Measurements from ENCODE around the gene NUP133.
"Not testable (repeated sequence)": the region's sequence is repeated elsewhere in the genome, so short reads cannot be mapped to it uniquely, and the experiment has no call there.

The NUP133 gene

DNA sequence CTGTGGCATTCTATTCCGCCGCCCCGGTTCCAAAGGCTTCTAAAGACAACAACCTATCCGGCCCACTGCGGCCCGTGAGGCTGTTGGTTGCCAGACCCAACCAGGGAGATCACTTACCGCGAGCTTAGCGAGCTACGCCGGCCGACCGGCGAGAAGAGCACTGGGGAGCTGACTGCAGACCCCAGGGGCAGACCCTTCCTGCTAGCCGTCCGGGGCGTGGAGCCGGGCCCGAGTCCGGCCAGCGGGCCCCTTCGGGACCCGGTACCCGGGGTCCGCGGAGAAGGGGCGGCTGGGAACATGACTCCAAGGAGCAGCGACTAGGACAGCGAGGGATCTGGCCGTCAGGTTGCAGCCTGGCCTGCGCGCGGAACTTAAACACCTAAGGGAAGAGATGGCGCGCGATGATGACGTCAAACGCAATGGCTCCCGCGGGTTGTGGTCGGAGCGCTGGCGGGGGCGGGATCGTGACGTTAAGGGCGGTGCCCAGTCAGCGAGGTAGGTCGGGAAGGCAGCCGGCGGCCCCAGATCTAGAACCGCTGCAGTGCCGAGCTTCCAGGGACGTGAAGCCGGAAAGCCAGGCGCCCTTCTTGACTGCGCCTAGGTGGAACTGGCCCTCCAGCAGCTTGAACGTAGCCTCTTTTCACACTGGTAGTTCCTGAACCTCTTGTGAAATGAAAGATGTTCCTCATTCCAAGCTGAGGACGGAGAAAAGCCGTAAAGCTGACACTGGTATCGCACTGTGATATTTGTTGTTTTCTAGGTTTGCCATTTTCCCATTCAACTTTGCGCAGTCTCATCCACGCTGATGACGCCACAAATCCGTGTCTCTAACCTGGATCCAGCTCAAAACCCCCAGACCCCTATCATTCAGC lies at the start of gene NUP133:
Gene NUP133, minus strand, starts transcription at position 391 of the 872 bp plus-strand sequence. Its CDS starts 92 bp downstream, at position 299.
- DNase-seq, result peak; percentile 98

- no peak for DNase-seq
Observed at GRCh38 chr1:229557200-229557850, 49.2 kb upstream of the NUP133 start.

- DNase-seq, result peak; percentile 67
Observed at GRCh38 chr1:229554886-229555621, 46.9 kb upstream of the NUP133 start.

DNA sequence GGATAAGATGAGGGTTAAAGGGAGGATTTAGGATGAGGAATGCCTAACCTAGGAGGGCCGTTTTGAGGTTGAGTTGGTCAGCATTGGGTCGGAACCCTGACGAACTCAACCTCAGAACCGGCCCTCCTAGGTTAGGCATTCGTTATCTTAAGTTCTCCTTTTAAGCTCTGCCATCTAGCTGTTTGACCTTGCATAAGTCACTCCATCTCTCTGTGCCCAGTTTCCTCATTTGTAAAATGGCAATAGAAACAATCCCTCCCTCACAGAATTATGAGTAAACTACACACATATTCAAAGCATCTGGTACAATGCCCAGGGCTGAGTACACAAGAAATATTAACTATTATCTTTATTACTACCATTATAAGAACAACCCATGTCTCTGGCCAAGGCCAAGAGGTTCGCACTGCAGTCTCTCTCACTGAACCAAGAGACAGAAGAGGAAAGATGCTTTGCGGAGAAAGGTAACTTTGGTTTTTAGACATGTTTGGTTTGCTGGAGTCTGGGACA lies 45.5 kb upstream of the NUP133 start:
- no peak for DNase-seq

DNA sequence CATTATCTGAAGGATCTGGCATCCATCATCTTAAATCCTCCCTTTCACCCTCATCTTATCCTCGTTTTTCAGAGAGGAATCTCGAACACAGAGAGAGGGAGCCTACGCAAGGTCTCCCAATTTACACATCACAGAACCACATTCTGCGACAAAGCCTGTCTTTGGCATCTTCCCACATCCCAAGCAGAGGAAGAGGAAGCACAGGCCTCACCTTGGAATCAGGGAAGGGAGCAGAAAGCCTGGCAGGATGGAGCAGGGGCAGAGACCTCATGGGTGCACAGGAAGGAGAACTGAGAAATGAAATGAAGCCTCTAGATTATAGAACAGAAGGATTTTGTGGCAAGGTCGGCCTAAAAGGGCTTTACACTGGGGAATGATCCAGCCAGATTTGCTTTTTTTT lies 44.6 kb upstream of the NUP133 start:
- DNase-seq, result no peak

- DNase-seq, result no peak
Observed at GRCh38 chr1:229550812-229551567, 42.8 kb upstream of the NUP133 start.

- no peak for DNase-seq
Observed at GRCh38 chr1:229547542-229547941, 39.4 kb upstream of the NUP133 start.

DNA sequence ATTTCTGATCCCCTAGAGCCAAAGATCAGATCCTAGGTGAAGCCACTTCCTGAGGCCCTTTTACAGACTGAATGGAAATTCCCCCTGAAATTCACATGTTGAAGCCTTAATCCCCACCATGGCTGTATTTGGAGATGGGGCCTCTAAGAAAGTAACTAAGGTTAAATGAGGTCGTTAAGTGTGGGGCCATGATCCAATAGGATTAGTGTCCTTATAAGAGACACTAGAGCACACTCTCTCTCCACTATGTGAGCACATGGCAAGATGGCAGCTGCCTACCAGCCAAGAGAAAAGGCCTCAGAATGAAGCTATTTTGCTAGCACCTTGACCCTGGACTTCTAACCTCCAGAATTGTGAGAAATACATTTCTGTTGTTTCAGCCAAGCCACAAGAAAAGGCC lies 36.4 kb upstream of the NUP133 start:
- no peak for DNase-seq

DNA sequence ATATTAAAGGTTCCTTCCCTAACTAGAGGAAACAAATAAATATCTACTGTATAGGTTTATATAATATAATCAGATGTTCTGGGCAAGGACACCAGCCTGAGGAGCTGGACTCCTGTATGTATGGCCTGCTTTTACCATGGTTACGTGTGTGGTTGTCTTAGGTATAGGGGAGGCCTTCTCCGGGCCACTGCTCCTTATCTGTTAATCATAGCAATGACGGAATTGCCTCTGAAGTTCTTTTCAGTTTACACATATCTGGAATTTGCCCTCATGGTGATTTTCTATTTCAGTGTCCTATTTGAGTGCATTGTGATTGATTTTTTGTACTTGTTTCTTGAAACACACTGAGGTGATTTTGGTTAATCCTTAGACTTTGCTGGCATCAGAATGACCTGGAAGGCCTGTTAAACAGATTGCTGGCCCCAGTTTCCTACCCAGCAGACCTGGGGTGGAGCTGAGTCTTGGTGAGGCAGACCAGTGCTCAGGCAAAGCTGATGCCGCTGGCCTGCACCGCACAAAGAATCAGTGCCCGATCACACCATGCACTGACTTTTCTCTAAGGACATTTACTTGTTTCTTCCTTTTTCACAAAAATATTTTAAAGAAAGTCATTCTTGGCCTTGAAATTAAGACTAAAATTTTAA lies 31.8 kb upstream of the NUP133 start:
- no peak for DNase-seq

- DNase-seq, result no peak
Observed at GRCh38 chr1:229538945-229539344, 30.8 kb upstream of the NUP133 start.

GRCh38 chr1:229537894-229538293 lies 29.8 kb upstream of the NUP133 start:
- DNase-seq, result no peak

DNA sequence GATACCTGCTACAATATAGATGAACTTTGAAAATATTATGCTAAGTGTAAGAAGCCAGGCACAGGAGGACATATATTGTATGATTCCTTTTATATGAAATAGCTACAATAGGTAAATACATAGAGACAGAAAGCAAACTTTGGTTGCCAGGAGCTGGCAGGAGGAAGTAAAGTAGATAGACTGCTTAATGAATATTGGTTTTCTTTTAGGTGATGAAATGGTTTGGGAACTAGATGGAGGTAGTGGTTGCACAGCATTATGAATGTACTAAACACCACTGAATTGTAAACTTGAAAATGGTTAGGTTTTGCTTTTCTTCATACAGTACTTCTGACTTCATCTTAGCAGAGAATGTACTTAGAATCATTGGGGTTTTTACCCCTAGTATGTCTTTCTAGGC lies 28.8 kb upstream of the NUP133 start:
- DNase-seq, result no peak

- DNase-seq, result peak; percentile 20
Observed at GRCh38 chr1:229535230-229535629, 27.1 kb upstream of the NUP133 start.

DNA sequence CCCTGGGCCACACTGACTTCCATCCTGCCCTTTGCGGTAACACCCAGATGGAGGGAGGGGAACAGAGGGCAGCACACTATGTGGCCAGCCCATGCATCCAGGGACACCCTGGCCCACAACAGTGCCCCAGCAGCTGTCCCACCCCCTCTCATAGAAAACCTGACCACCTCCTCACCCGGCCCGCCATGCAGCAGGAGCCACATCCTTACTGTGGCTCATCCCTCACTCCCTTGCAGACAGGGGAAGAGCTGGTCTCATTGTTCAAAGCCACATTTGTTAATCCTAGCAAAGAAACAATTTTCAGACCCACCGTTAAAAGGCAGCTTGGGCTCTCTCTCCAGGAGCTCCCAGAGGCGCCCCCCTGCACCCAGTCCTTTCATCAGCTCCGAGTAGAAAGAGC lies 23.2 kb upstream of the NUP133 start:
- no peak for DNase-seq

GRCh38 chr1:229529639-229530038 lies 21.5 kb upstream of the NUP133 start:
- DNase-seq, result no peak

DNA sequence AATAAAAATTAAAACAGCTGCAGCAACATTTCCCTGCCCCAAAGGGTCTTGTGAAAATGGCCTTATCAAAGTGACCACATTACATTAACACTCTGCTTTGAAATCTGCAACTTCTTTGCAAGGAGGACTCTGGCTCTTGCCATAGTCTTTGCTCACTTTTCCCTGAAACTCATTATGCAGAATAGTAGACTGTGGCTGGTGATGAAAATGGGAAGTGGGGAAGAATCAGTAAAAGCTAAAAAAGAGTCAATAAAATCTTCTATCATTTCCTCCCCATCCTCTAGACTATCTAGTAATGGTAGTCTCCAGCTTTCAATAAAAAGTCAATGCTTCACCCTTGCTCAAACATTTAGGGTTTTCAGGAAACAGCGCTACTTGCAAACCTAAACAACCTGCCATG lies 18.6 kb upstream of the NUP133 start:
- no peak for DNase-seq

DNA sequence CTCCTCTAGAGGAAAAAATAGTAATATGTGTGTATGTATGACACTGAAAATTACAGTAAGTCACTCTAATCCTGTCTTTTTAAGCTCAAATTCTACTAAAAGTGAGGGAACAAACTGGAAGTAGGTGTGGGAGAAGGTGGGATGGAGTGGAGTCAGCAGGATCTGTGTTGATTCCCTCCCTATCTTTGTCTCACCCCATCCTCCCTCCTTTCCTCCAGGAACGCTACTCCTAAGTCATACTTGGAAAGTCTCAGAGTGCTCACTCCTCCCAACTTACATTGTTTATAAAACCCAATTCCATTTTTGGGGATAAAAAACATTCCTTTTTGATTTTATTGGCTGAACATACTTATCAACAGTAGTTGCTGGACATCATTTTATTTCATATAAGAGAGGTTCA lies 14.9 kb upstream of the NUP133 start:
- DNase-seq, result no peak

DNA sequence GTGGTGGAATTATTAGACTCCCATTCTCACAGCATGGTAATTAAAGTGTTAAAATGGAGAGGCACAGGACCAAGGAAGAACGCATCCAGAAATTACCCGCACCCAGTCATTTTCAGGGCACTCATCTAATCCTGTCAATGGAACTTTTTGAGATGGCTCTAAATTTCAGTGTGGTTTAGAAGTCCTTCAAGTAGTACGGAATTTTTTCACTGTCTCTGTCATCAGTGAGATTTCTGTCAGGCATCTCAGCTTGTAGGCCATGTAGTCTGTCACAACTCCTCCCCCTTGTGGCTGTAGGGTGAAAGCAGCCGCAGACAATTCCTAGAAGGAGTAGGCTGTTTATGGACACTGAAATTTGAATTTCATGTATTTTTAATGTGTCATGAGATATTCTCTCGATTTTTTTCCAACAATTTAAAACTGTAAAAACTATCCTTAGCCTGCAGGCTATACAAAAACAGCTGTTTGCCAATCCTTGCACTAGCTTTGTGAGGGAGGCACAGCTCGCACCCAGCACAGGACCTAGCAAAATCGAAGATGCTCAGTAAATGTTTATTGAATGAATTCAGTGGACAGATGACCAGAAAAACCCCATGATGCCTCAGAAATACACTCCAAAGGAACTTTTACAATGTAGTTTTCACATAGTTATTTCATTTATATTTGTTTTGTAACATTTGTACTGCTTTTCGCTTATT lies 6.6 kb upstream of the NUP133 start:
- DNase-seq, result peak; percentile 73

DNA sequence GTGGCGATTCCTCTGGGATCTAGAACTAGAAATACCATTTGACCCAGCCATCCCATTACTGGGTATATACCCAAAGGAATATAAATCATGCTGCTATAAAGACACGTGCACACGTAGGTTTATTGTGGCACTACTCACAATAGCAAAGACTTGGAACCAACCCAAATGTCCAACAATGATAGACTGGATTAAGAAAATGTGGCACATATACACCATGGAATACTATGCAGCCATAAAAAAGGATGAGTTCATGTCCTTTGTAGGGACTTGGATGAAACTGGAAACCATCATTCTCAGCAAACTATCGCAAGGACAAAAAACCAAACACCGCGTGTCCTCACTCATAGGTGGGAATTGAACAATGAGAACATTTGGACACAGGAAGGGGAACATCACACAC lies 3.5 kb upstream of the NUP133 start:
- DNase-seq, result not testable (repeated sequence)

DNA sequence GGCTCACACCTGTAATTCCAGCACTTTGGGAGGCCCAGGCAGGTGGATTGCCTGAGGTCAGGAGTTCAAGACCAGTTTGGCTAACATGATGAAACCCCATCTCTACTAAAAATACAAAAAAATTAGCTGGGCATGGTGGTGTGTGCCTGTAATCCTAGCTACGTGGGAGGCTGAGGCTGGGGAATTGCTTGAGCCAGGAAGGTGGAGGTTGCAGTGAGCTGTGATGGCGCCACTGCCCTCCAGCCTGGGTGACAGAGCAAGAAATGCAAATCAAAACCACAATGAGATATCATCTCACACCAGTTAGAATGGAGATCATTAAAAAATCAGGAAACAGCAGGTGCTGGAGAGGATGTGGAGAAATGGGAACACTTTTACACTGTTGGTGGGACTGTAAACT lies 3.1 kb upstream of the NUP133 start:
- not testable (repeated sequence) for DNase-seq

DNA sequence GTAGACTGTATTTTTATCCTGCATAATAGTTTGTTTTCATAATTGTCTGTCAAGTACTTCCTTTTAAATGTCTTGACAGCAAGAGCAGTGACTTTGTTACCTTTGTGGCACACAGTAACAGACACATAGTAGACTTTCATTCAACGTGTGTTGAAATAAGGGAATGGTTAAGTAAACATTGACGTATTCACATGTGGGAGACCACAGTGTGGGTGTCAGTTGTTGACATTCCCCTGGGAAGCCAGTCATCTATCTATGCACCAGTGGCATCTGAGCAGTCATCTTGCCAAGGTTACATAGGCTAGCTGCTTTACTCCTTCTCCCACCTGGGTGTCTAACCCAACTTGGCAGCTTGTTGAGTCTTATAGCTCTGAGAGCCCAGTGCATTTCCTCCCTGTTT lies 1.4 kb upstream of the NUP133 start:
- DNase-seq, result no peak

Data from fibroblast of upper back skin (primary cell).